ENCODE measurements around the gene ZBTB7C. TPM values are rescaled to one million over a fixed set of nuclear protein-coding genes. Genes with fewer than 3 reads are reported as not detected.

The ZBTB7C gene
- total RNA-seq, 2 donors from 2014 or later = not detected

GRCh38 chr18:48172226-48173006 lies 236.8 kb downstream of the ZBTB7C start:
- Mint-ChIP-seq H3K9me3 (no peaks in the 10 kb centered on the region), H3K27ac (no peak overlapping the region), H3K36me3 (no peaks in the 10 kb centered on the region)
- ATAC-seq (no peak), DNase-seq (ENCODE audit: low spot score in 2 of 2) (no peak)

GRCh38 chr18:48171490-48172188 lies 237.5 kb downstream of the ZBTB7C start:
- ATAC-seq = peak in 1 of 2 donors; percentile 53
- no peaks in the 10 kb centered on the region for H3K36me3 Mint-ChIP-seq
- no peak for DNase-seq (ENCODE audit: low spot score in 2 of 2)
- H3K9me3 Mint-ChIP-seq = no peaks in the 10 kb centered on the region
- no peak overlapping the region for H3K27ac Mint-ChIP-seq

GRCh38 chr18:48170651-48171050 lies 238.5 kb downstream of the ZBTB7C start:
- DNase-seq (ENCODE audit: low spot score in 2 of 2) (no peak), ATAC-seq (no peak)
- no peaks in the 10 kb centered on the region for H3K36me3 Mint-ChIP-seq
- no peak overlapping the region for H3K27ac Mint-ChIP-seq
- H3K9me3 Mint-ChIP-seq = no peaks in the 10 kb centered on the region

- H3K36me3 Mint-ChIP-seq = no peaks in the 10 kb centered on the region
- H3K27ac Mint-ChIP-seq = no peak overlapping the region
- ATAC-seq = no peak
- DNase-seq (ENCODE audit: low spot score in 2 of 2) = no peak
- H3K9me3 Mint-ChIP-seq = no peaks in the 10 kb centered on the region
These were observed 240.3 kb downstream of the ZBTB7C start for GRCh38 chr18:48168861-48169260.

GRCh38 chr18:48167897-48168253 lies 241.3 kb downstream of the ZBTB7C start:
- Mint-ChIP-seq H3K36me3 (no peaks in the 10 kb centered on the region), H3K27ac (no peak overlapping the region), H3K9me3 (no peaks in the 10 kb centered on the region)
- DNase-seq (ENCODE audit: low spot score in 2 of 2) = no peak
- ATAC-seq = no peak

- no peak overlapping the region for H3K27ac Mint-ChIP-seq
- ATAC-seq (no peak), DNase-seq (ENCODE audit: low spot score in 2 of 2) (no peak)
- H3K36me3 Mint-ChIP-seq = no peaks in the 10 kb centered on the region
- no peaks in the 10 kb centered on the region for H3K9me3 Mint-ChIP-seq
These were observed 242.8 kb downstream of the ZBTB7C start for GRCh38 chr18:48166336-48166875.

GRCh38 chr18:48165111-48165866 lies 243.9 kb downstream of the ZBTB7C start:
- H3K36me3 Mint-ChIP-seq = no peaks in the 10 kb centered on the region
- no peak for ATAC-seq
- no peak for DNase-seq (ENCODE audit: low spot score in 2 of 2)
- no peaks in the 10 kb centered on the region for H3K9me3 Mint-ChIP-seq
- no peak overlapping the region for H3K27ac Mint-ChIP-seq

GRCh38 chr18:48164701-48165100 lies 244.5 kb downstream of the ZBTB7C start:
- ATAC-seq (no peak), DNase-seq (ENCODE audit: low spot score in 2 of 2) (no peak)
- Mint-ChIP-seq H3K36me3 (no peaks in the 10 kb centered on the region), H3K27ac (no peak overlapping the region), H3K9me3 (no peaks in the 10 kb centered on the region)

GRCh38 chr18:48164116-48164515 lies 245.1 kb downstream of the ZBTB7C start:
- ATAC-seq = no peak
- Mint-ChIP-seq H3K27ac (no peak overlapping the region), H3K9me3 (no peaks in the 10 kb centered on the region), H3K36me3 (no peaks in the 10 kb centered on the region)
- no peak for DNase-seq (ENCODE audit: low spot score in 2 of 2)

- H3K27ac Mint-ChIP-seq = no peak overlapping the region
- H3K36me3 Mint-ChIP-seq = no peaks in the 10 kb centered on the region
- no peaks in the 10 kb centered on the region for H3K9me3 Mint-ChIP-seq
- DNase-seq (ENCODE audit: low spot score in 2 of 2) (no peak), ATAC-seq (no peak)
These were observed 245.5 kb downstream of the ZBTB7C start for GRCh38 chr18:48163738-48164115.

GRCh38 chr18:48162956-48163737 lies 246.0 kb downstream of the ZBTB7C start:
- no peaks in the 10 kb centered on the region for H3K9me3 Mint-ChIP-seq

GRCh38 chr18:48161911-48162698 lies 247.1 kb downstream of the ZBTB7C start:
- Mint-ChIP-seq H3K27ac (no peak overlapping the region), H3K9me3 (no peaks in the 10 kb centered on the region), H3K36me3 (no peaks in the 10 kb centered on the region)
- ATAC-seq (peak in 1 of 2 donors; percentile 33), DNase-seq (ENCODE audit: low spot score in 2 of 2) (no peak)

More at GRCh38 chr18:48162956-48163737, 246.0 kb downstream of the ZBTB7C start:
- ATAC-seq (no peak), DNase-seq (ENCODE audit: low spot score in 2 of 2) (no peak)
- Mint-ChIP-seq H3K36me3 (no peaks in the 10 kb centered on the region), H3K27ac (no peak overlapping the region)

GRCh38 chr18:48161191-48161910 lies 247.8 kb downstream of the ZBTB7C start:
- DNase-seq (ENCODE audit: low spot score in 2 of 2) (peak; percentile 60 to 62), ATAC-seq (peak; percentile 91 to 98)
- no peak overlapping the region for H3K27ac Mint-ChIP-seq
- no peaks in the 10 kb centered on the region for H3K9me3 Mint-ChIP-seq
- H3K36me3 Mint-ChIP-seq = no peaks in the 10 kb centered on the region

- no peaks in the 10 kb centered on the region for H3K36me3 Mint-ChIP-seq
- DNase-seq (ENCODE audit: low spot score in 2 of 2) (no peak), ATAC-seq (no peak)
- H3K9me3 Mint-ChIP-seq = no peaks in the 10 kb centered on the region
- no peak overlapping the region for H3K27ac Mint-ChIP-seq
These were observed 248.6 kb downstream of the ZBTB7C start for GRCh38 chr18:48160622-48161021.

GRCh38 chr18:48159816-48160215 lies 249.4 kb downstream of the ZBTB7C start:
- DNase-seq (ENCODE audit: low spot score in 2 of 2) = no peak
- Mint-ChIP-seq H3K9me3 (no peaks in the 10 kb centered on the region), H3K27ac (no peak overlapping the region), H3K36me3 (no peaks in the 10 kb centered on the region)
- ATAC-seq = no peak
